HL-60/S4 treated with phorbol 12-myristate 13-acetate at 8.2 ng/mL for 4 days and 3 days (cell line): ENCODE data around the gene FCSK.
"Not testable (repeated sequence)": the region's sequence is repeated elsewhere in the genome, so short reads cannot be mapped to it uniquely, and the experiment has no call there.

Experiments used
- in situ Hi-C: fragments of 300-500 bp; cut with MboI; formaldehyde crosslinking; loops from 2 replicates; pipeline ENCODE4 v1.15.0; 2022; ENCODE audit warnings: low sequenced_read_pairs

The FCSK gene

DNA sequence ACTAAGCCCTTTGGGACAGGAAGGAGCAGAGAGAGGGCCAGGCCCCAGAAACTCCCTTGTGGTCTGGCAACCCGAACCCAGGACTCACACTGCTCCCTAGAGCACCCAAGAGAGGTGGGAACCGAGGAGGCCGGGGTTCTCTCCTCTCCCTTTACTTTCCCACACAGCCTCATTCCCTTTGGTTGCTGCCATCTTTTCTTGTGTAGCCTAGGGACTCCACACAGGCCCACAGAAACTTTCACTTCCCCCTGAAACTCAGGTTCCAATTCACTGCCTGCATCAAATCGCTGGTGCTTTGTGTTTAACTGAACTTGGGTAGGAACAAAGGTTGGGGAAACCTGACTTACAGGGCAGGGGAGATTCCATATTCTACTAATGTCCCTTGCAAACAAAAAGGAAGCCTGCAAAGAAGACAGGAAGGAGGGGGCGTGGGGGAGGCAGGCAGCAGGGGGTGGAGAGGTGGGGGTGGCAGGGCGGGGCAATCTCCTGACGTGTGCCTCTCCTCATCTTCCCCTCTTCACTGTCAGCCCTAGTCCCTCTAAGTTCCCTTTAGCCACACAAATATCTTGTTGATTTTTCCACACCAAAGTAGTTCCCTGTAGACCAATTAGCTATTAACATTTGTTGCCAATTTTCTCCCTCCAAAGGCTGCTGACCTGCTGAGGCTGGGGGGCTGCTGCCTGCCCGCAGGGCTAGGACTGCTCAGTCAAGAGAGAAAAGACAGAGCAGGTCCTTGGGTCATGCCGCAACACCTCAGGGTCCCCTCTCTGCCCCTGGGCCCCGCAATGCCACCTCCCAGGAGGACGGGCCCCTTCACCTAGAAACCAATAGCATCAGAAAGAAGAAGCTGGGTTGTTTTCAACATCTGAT is 23.5 kb upstream of the FCSK start:
- in situ Hi-C loops = no loop called here

DNA sequence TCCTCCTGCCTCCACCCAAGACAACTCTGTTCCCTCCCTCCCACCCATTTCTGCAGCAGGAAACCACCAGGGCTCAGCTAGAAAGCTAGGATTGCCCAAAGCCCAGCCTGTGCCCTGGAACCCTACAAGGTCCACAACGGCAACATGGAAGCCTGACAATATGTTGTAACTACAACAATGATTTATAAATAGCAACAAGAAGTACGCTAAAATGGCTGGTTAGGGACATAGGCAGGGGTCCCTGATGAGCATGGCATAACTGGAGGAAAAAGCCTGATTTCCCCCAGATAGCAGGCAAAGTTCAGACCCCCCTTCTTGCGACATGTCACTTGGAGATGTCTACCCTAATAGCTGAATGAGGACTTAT is 22.1 kb upstream of the FCSK start:
- in situ Hi-C loops = no loop called here

DNA sequence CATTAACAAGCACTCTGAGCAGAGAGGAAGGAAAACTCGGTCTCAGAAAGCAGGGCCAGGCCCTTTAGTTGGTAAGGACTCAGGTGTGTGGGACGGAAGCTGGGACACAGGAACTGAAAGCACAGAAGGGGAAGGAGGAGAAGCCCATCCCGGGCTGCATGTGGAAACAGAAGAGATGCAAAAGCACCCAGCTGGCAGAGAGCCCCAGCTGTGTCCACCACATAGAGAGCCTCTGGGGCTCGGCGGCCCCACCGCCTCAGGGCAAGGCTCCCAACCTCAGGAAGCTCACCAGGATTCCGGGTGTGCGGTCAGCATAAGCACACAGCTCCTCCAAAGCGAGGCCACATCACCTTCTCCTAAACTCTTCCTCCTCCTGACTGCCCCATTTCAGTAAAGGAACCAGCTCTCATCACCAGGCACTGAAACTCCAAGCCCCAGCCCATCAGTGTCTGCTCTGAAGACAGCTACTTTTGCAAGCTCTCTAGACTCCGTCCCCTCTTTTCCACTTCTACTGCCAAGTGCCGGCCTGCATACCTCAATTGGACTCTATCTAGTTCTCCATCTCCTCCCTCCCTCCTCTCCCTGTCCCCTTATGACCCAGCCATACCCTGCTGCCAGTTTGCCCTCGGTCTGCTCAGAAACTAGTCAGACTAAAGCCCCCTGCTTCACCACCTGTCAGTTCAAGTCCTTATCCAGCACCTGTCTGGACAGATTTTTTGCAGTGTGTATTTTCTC is 21.5 kb upstream of the FCSK start:
- in situ Hi-C loops = no loop called here

DNA sequence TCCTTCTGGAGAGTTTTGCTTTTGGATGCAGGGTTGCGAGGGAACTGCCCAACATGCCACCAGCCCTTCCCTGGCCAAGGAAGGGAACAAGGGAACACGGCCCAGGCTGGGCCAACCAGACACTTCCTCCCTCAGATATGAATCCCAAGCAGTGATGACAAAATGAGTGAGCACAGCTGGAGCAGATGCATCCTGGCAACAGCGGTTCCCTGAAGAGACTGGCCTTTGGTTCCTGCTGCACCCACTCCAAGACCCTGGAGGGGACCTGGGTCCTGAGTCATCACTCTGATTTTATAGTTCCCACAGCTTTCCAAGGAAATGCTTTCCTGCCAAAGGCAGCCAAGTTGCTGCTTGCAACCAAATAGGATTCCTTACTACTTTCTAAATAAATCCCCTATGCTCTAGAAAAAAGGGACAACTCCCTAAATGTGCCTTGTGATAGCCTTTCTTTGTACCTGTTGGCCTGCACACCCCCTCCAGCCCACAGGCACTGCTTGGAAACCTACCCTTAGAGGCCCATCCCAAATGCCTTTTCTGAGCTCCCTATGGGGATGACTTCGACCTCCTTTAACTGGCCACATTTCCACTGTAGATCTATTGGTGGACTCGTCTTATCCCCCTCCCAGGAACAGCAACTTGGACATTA is 20.8 kb upstream of the FCSK start:
- in situ Hi-C loops = no loop called here

DNA sequence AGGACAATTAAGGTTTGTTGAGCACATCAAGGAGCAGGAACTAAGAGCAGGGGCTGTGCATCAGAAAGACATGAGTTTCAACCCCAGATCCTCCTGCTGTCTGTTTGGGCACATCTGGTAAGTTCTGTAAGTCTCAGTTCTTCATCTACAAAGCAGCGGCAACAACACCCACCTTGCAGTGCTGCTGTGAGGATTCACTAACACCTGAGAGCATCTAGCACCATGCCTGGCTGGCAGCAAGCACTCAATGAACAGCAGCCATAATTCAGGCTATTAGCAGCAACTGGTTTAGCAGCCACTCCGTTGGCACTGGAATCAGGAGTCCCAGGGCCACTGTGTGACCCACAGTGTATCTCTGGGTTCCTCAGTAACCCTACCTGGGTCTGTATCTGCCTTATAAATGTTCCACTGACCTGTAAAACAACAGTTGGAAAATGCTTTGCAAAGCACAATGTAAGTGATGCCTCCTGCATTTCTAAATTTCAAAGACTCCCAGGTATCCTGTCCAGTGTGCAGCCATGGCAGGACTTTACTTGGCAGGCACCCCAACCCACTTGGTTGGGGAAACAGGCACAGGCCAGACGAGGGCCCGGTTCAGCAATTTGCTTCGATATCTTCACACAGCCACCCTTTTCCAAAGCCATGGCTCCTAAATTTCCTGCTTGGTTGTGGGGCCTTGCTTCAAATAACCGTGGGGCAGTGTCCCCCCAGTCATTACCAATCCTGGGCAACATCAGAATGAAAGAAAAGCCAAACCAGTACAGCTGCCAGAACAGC is 19.7 kb upstream of the FCSK start:
- in situ Hi-C loops = no loop called here

DNA sequence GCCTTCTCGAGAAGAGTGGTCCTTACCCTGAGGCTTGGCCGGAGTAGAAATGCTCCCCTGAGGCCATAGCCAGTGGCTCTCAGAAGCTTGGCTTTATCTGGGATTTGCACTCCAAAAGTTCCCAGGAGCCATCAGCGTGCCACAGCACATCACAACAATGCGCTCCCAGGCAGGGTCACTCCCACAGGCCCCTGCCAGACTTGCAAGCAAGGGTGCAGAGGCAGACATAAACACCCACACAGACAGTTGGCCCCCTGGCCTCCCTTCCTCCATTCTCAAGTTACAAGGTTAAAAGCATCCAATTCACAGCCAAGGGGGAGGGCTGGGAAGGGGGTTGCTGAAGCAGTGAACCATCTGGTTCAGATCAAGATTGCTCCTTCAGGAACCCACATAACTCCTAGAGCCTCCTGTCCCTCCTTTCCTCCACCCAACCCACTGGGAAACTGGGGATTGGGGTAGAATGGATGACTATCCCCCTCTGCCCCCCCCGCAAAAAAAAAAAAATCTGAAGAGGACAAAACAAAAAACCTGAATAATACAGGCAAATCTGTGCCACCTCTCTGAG is 17.3 kb upstream of the FCSK start:
- in situ Hi-C loops = no loop called here

DNA sequence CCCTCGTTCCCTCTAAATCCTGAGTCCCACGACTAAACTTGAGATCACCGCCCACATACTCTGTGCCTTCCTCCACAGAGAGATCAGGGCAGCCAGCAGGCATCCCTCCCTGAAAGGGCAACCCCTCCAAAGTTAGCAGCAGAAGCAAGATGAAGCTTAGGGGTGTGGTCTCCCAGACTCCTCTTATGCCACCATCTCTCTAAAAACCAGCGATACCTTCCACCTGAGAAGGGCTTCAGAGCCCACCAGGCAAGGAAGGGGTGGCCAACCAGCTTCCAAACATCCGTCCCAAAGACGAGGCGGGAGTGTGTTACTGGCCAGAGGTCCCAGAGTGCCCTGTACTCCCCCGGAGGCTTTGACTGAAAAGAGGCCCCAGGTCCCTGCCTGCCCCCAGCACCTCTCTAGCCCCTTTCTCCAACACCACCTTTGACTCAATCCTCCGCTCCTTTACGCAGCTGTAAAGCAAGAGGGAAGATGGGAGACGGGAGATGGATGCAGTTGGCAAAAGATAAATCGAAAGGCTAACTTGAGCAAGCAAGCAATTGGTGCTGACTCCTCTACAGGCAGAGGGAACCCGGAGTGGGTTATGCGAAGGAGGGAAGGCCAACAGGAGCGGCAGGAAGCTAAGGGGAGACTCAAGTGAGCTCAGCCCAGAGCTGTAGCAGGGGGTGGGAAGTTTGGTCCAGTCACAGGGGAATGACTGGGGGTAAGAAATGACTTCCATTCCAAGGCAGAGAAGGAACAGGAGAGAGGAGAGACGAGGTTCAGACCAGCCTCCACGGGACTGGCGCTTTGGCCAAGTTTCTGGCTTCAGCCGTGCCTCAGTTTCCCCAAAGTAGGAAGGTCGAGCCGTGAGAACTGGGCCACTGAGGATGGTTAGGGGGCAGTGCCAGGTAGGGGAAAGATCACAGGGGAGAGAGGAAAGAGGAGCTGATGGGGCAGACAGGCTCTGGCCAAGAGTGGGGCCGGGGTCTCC is 16.5 kb upstream of the FCSK start:
- in situ Hi-C loops = no loop called here

DNA sequence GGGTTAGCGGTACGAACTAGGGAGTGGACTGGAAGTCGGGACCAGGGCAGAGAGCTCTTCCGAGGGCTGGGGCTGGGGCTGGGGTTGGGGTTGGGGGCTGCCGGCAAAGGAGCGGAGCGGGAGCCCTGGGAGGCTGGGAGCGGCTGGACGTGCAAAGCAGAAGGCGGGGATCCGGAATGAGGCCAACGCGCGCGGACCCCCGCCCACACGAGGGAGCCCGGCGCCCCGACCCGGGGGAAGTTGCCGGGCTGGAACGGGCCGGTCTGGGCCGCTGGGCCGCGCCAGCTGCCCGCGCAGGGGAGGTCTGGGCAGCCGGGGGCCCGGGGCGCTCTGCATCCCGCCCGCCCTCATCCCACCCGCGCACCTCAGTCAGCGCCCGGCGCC is 15.8 kb upstream of the FCSK start:
- in situ Hi-C loops = no loop called here

DNA sequence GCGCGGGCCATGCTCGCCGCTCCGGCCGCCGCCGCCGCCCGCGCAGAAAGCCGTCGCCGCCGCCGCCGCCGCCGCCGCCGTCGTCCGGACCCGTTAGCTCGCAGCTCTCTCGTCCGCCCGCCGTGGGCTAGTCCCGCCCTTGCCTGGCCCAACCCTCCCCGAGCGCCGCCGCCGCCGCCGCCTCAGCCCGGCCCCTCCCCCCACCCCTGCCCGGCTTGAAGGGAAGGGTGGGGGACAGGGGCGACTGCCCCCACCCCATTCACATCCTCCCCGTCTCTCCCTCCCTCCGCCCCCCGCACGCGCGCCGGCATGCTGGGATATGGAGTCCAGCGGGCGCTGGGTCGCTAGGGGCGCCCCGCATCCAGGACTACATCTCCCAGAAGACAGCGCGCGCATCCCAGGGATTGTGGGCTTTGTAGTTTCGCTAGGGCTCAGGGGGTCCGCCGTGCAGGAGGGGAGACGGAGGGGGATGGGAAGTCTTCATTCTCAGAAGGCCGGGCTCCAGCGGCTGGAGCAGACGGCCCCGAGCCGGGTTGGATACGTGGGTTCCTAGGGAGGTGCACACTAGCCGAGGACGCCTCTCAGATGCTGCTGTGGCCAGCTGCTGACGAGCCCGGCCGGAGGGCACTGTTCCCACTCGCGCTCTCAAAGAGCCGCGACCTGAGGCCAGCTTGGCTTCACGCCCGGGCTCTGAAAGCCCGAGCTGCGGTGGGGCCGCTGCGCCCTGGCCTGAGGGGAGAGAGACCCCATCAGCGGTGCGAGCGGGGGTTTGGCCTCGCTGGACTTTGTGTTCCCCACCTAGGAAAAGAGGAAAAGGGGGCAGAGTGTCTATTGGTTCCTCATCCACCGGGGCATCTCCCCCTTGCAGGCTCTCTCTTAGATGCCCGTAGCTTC is 15.2 kb upstream of the FCSK start, which contains the start of gene ST3GAL2:
Gene ST3GAL2, minus strand, starts transcription at position 132 of the 894 bp plus-strand sequence. CDS start 40,570 bp downstream, outside the sequence.
- in situ Hi-C loops = no loop called here

DNA sequence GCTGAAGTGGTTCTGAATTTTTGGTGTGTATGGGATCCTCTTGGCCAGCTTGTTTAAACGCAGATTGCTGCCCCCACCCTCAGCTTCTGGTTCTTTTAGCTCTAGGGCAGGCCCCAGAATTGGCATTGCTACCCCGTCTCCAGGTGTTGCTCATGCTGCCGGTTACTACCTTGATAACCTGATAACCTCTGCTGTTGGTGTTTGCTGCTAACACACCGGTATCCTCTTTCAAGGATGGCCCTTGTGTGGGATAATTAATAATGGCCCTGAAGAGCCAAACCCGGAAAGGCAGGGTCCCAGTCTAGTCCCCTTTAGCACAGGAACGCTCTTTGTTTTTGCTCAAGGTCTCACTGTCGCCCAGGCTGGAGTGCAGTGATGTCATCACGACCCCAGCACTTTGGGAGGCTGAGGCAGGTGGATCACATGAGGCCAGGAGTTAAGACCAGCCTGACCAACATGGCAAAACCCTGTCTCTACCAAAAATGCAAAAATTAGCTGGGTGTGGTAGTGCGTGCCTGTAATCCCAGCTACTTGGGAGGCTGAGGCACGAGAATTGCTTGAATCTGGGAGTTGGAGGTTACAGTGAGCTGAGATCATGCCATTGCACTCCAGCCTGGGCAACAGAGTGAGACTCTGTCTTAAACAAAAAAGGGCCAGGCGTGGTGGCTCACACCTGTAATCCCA is 14.2 kb upstream of the FCSK start:
- in situ Hi-C loops = no loop called here

DNA sequence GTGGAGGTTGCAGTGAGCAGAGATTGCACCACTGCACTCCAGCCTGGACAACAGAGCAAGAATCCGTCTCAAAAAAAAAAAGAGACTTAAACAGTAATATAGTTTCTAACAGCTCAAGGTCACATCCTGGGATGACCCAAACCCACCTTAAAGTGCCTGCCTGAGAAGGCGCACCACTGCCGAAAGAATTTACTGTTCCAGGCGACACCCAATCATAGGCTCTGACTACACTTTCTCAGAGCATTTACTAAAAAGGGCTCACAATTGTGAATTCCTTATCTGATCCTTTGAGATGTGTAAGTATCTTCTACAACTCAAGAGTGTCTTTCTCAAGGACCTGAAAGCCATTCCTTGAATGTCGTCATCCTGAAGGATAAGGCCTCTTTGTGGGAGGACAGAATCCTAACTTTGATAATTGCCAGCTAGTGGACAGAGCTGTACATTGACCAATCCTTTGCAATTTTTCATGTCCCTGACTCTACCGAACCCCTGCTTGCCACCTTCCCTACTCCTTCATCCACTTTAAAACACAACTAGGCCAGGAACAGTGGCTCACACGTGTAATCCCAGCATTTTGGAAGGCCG is 12.9 kb upstream of the FCSK start:
- in situ Hi-C loops = no loop called here

DNA sequence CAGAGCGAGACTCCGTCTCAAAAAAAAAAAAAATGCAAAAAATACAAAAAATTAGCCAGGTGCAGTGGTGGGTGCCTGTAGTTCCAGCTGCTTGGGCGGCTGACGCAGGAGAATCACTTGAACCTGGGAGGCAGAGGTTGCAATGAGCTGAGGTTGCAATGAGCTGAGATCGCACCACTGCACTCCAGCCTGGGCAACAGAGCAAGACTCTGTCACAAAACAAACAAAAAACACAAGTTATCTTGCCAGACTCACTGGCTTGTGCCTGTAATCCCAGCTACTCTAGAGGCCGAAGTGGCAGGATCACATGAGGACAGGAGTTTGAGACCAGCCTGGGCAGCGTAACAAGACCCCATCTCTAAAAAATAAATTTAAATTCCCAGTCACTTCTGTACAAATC is 12.1 kb upstream of the FCSK start:
- in situ Hi-C loops = no loop called here

DNA sequence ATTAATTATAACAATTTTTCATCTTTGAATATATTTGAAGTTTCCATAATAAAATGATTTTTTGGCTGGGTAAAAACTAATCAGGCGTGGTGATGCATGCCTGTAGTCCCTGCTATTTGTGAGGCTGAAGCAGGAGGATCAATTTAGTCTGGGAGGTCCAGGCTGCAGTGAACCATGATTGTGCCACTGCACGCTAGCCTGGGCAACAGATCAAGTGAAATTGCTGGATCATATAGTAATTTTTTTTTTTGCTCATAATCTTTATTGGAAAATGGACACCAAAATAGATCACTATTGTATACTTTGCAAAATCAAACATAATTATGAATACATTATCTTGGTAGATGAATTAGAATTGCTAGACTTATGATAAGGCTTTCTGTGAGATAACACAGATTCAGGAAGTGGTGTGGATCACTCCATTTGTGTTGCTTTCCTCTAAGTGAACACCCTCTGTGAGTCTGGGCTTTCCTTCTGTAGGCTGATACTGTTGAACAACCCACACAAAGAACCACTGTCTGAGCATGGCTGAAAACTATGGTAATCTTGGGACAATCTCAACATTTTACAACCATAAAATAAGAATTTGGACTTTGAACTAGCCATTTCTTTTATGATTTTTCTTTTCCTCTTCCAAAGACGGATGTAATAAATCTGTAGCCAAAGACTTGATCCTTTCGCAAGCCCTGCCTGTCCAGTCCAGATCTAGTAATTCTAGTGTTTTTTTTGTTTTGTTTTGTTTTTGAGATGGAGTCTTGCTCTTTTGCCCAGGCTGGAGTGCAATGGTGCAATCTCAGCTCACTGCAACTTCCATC is 9.9 kb upstream of the FCSK start:
- in situ Hi-C loops = no loop called here

DNA sequence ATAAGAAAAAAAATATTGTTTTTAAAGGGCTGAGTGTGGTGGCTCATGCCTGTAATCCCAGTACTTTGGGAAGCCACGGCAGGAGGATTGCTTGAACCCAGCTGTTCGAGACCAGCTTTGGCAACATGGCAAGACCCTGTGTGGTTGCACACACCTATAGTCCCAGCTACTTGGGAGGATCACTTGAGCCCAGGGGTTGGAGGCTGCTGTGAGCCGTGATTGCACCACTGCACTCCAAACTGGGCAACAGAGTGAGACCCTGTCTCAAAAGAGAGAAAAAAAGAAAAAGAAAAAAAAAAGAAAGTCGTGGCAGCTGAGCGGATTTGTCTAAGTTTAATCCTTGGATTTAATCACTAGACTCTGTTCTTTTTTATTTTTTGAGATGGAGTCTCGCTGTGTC is 6.3 kb upstream of the FCSK start:
- in situ Hi-C loops = no loop called here

DNA sequence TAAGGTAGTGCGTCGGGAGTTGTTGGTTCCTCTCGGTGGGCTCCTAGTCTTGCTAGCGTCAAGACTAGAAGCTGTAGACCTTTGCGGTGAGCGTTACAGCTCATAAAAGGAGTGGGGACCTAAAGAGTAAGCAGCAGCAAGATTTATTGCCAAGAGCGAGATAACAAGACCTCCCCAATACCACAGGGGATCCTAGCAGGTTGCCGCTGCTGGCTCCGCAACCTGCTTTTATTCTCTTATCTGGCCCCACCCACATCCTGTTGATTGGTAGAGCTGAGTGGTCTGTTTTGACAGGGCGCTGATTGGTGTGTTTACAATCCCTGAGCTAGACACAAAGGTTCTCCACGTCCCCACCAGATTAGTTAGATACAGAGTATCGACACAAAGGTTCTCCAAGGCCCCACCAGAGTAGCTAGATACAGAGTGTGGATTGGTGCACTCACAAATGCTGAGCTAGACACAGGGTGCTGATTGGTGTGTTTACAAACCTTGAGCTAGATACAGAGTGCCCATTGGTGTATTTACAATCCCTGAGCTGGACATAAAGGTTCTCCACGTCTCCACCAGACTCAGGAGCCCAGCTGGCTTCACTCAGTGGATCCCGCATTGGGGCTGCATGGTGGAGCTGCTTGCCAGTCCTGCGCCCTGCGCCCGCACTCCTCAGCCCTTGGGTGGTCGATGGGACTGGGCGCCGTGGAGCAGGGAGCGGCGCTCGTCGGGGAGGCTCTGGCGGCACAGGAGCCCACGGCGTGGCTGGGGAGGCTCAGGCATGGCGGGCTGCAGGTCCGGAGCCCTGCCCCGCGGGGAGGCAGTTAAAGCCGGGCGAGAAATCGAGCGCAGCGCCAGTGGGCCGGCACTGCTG is 4.0 kb upstream of the FCSK start:
- in situ Hi-C loops = not testable (repeated sequence)

DNA sequence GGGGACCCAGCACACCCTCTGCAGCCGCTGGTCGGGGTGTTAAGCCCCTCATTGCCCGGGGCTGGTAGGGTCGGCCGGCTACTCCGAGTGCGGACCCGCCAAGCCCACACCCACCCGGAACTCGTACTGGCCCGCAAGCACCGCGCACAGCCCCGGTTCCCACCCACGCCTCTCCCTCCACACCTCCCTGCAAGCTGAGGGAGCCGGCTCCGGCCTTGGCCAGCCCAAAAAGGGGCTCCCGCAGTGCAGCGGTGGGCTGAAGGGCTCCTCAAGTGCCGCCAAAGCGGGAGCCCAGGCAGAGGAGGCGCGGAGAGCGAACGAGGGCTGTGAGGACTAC is 3.4 kb upstream of the FCSK start:
- in situ Hi-C loops = not testable (repeated sequence)
